Prostate gland (tissue), 2 donors: ENCODE data around the gene GNRH2. TPM values are rescaled to one million over a fixed set of nuclear protein-coding genes. Genes with fewer than 3 reads are reported as not detected.
"Not testable (repeated sequence)": the region's sequence is repeated elsewhere in the genome, so short reads cannot be mapped to it uniquely, and the experiment has no call there.

Experiments used
- DNase-seq: peaks from one replicate; pipeline ENCODE4 v3.0.0-alpha.2; 2019; ENCODE audit warnings: low spot score
- H3K27ac ChIP-seq, 2 donors: fragments of 200-600 bp; sonication (generic); 2 replicates each; pipeline ENCODE4 v1.5.1; 2017 to 2019
- H3K27me3 ChIP-seq: fragments of 200-600 bp; sonication (generic); replicated peaks from 2 replicates; pipeline ENCODE4 v1.5.1; 2019; ENCODE audit not compliant: insufficient read depth
- H3K36me3 ChIP-seq, 2 donors: fragments of 200-600 bp; sonication (generic); 1 replicate in 1 of 2; 2 replicates in 1 of 2; pipeline versions ENCODE4 v1.5.1 to v1.8.1; 2017 to 2019
- H3K4me1 ChIP-seq: fragments of 200-600 bp; sonication (generic); replicated peaks from 2 replicates; pipeline ENCODE4 v1.5.1; 2019
- H3K4me3 ChIP-seq, 2 donors: fragments of 200-600 bp; sonication (generic); 2 replicates each; pipeline ENCODE4 v1.5.1; 2017 to 2019
- H3K9me3 ChIP-seq: fragments of 200-600 bp; sonication (generic); 2 replicates; pipeline ENCODE4 v1.5.1; 2017
- CTCF ChIP-seq, 4 experiments: fragments of 200-600 bp in 2 of 4; fragments of 450-650 bp in 2 of 4; sonication (generic) in 2 of 4; IDR thresholded peaks; 1 replicate in 3 of 4; 2 replicates in 1 of 4; pipeline ENCODE4 v1.5.1; 2016 to 2019; ENCODE audit warnings: antibody characterized with exemption in 4 of 4, mild to moderate bottlenecking in 2 of 4, moderate library complexity in 2 of 4
- POLR2A ChIP-seq: fragments of 450-650 bp; IDR thresholded peaks from one replicate; pipeline ENCODE4 v1.6.1; 2016; ENCODE audit warnings: antibody characterized with exemption, mild to moderate bottlenecking
- POLR2AphosphoS5 ChIP-seq: sonication (generic); formaldehyde crosslinking; IDR thresholded peaks from one replicate; pipeline ENCODE4 v1.6.1; 2017; ENCODE audit warnings: antibody characterized with exemption
- WGBS: methylation state at CpG from one replicate; pipeline ENCODE4 v1.1.5; 2018; 5-methylcytosine and 5-hydroxymethylcytosine counted together
- intact Hi-C: fragments of 100-400 bp; cut with DNase I; formaldehyde crosslinking; loops from one replicate; pipeline ENCODE4 v1.14.2; 2022
- total RNA-seq, 2 donors: library from RNA; depleted of rRNA; stranded (reverse); fragments of >200 nt; gene quantifications; one replicate each; pipeline ENCODE4 v1.1.0, GENCODE V29; 2016

The GNRH2 gene
- total RNA-seq, 2 donors from 2014 or later = not detected

DNA sequence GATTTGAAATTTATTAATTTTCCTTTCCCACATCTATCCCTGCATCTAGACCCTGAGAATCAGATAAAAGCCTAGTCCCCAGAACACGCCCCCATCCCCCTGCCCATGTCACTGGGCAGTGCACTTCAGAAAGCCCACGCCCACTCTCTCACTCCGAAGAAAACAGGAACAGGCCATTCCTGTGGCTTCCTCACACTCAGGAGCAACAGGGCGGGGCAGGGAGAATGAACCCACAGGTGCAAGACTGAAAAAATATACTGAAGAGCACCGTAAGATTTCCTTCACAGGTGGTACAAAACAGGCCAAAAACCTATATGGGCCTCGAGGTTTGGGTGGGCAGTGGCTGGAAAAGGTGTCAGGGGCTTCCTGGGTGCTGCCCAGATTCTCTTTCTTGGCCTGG, 31.4 kb downstream of the GNRH2 start:
- 47% methylated on average over 6 of the region's 6 CpGs for WGBS
- Histone ChIP-seq H3K36me3 (no peaks in the 10 kb centered on the region), H3K9me3 (no peaks in the 10 kb centered on the region), H3K4me3 (no peak overlapping the region), H3K27ac (no peak overlapping the region), H3K27me3 (no peaks in the 10 kb centered on the region), H3K4me1 (no peaks in the 10 kb centered on the region)
- no peak for TF ChIP-seq CTCF (IDR thresholded peaks at IDR 0.05)
- TF ChIP-seq POLR2AphosphoS5 = no peak
- TF ChIP-seq POLR2A = no peak
- intact Hi-C loops = no loop called here
- DNase-seq = no peak

DNA sequence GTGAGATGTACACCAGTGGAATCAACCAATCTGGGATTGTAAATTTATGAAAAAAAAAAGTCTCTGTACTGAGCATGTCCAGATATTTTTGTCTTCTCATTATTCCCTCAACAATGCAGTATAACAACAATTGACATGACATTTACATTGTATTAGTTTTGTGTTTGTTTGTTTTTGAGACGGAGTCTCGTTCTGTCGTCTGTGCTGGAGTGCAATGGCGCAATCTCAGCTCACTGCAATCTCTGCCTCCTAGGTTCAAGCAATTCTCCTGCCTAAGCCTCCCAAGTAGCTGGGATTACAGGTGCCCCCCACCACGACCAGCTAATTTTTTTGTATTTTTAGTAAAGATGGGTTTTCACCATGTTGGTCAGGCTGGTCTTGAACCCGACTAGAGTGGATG, 31.9 kb downstream of the GNRH2 start:
- DNase-seq, H3K4me1 ChIP-seq, H3K4me3 ChIP-seq, intact Hi-C loops, H3K9me3 ChIP-seq, H3K27ac ChIP-seq, H3K27me3 ChIP-seq, H3K36me3 ChIP-seq: not testable (repeated sequence)
- 67% methylated on average over 6 of the region's 6 CpGs for WGBS

DNA sequence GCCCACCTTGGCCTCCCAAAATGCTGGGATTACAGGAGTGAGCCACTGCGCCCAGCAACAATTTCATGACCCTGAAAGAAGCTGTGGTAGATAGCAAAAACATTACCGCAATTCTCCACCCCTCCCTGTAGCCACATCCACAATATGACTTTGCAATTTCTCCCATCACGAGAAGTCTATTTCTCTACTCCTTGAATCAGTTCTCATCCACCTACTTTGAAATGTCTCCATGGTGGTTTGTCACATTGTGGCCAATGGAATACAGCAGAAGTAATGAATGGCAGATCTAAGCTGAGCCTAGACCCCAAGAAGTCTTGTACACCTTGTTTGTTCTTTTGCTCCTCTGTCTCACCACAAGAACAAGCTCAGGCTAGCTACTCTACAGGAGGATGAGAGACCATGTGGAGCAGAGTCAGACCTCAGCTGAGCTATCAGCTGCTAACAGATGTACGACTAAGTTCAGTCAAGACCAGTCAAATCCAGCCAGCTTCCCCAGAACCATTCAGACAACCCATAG, 34.3 kb downstream of the GNRH2 start:
- TF ChIP-seq CTCF (IDR thresholded peaks at IDR 0.05) (no peak), POLR2AphosphoS5 (no peak), POLR2A (no peak)
- no peaks in the 10 kb centered on the region for H3K4me1 ChIP-seq
- no peaks in the 10 kb centered on the region for H3K27me3 ChIP-seq
- no peak for DNase-seq
- no peak overlapping the region for H3K27ac ChIP-seq
- 89% methylated on average over 4 of the region's 4 CpGs for WGBS
- intact Hi-C loops = no loop called here
- H3K4me3 ChIP-seq = no peak overlapping the region
- H3K9me3 ChIP-seq = no peaks in the 10 kb centered on the region
- no peaks in the 10 kb centered on the region for H3K36me3 ChIP-seq

GRCh38 chr20:3080939-3081388, 37.5 kb downstream of the GNRH2 start:
- TF ChIP-seq POLR2AphosphoS5 (no peak), CTCF (IDR thresholded peaks at IDR 0.05) (no peak), POLR2A (no peak)
- intact Hi-C loops = no loop called here

DNA sequence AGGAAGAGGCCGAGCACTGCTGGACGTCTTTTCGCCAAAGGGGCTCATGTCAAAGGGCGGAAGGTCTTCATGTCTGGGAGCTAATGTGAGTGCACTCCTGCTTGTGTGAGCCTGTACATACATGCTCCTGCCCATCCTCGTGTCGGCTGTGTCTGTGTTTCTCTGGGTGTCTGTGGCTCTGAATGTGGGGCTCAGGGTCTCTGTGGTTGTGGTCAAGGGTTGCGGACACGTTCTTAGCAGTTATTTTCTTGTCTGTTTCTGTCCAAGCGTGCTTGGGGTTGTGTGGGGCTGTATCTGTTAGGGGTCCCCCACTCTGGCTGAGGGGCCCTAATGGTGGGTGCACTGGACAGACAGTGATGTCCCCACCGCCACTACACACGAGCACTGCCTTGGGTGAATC, 38.2 kb downstream of the GNRH2 start:
- Histone ChIP-seq H3K27ac (no peak overlapping the region), H3K36me3 (no peaks in the 10 kb centered on the region), H3K9me3 (no peaks in the 10 kb centered on the region), H3K27me3 (no peaks in the 10 kb centered on the region), H3K4me3 (no peak overlapping the region), H3K4me1 (no peaks in the 10 kb centered on the region)
- intact Hi-C loops = no loop called here
- WGBS = 89% methylated on average over 11 of the region's 11 CpGs
- DNase-seq = no peak
- TF ChIP-seq CTCF (IDR thresholded peaks at IDR 0.05) (no peak), POLR2A (no peak), POLR2AphosphoS5 (no peak)

More at GRCh38 chr20:3080939-3081388, 37.5 kb downstream of the GNRH2 start:
- DNase-seq = no peak
- Histone ChIP-seq H3K9me3 (no peaks in the 10 kb centered on the region), H3K4me3 (no peak overlapping the region), H3K36me3 (no peaks in the 10 kb centered on the region), H3K27me3 (no peaks in the 10 kb centered on the region), H3K27ac (no peak overlapping the region), H3K4me1 (no peaks in the 10 kb centered on the region)
- 58% methylated on average over 6 of the region's 6 CpGs for WGBS
